ENCODE data around the gene MRPL39. TPM values are rescaled to one million over a fixed set of nuclear protein-coding genes. Genes with fewer than 3 reads are reported as not detected.
A peak's percentile ranks its signal among the peaks of the same experiment; 100 is the strongest.

The MRPL39 gene
- total RNA-seq, 2 donors from 2014 or later, result 43.0 to 66.3 TPM

- peaks cover 64 to 69% of the 10 kb centered on the region in 2 donors for H3K36me3 Mint-ChIP-seq
- no peak for DNase-seq (ENCODE audit: low spot score in 2 of 2)
- peaks cover 0 to 5% of the 10 kb centered on the region in 2 donors for H3K9me3 Mint-ChIP-seq
- H3K27ac Mint-ChIP-seq, result peak overlapping the region; percentile 98 to 99
- no peak for ATAC-seq
Measured at GRCh38 chr21:25562660-25563059, 44.6 kb downstream of the MRPL39 start.

DNA sequence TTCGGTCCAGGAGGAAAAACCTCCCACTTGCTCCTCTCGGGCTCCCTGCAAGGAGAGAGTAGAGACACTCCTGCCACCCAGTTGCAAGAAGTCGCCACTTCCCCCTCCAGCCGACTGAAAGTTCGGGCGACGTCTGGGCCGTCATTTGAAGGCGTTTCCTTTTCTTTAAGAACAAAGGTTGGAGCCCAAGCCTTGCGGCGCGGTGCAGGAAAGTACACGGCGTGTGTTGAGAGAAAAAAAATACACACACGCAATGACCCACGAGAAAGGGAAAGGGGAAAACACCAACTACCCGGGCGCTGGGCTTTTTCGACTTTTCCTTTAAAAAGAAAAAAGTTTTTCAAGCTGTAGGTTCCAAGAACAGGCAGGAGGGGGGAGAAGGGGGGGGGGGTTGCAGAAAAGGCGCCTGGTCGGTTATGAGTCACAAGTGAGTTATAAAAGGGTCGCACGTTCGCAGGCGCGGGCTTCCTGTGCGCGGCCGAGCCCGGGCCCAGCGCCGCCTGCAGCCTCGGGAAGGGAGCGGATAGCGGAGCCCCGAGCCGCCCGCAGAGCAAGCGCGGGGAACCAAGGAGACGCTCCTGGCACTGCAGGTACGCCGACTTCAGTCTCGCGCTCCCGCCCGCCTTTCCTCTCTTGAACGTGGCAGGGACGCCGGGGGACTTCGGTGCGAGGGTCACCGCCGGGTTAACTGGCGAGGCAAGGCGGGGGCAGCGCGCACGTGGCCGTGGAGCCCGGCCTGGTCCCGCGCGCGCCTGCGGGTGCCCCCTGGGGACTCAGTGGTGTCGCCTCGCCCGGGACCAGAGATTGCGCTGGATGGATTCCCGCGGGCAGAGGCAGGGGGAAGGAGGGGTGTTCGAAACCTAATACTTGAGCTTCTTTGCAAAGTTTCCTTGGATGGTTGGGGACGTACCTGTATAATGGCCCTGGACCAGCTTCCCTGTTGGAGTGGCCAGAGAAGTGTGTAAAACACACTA is 45.3 kb downstream of the MRPL39 start:
- Mint-ChIP-seq H3K9me3 (peaks cover 0 to 8% of the 10 kb centered on the region in 2 donors), H3K27ac (peak overlapping the region; percentile 98 to 100), H3K36me3 (peaks cover 57 to 69% of the 10 kb centered on the region in 2 donors)
- ATAC-seq (peak; percentile 61 to 80), DNase-seq (ENCODE audit: low spot score in 2 of 2) (peak; percentile 85 to 87)

DNA sequence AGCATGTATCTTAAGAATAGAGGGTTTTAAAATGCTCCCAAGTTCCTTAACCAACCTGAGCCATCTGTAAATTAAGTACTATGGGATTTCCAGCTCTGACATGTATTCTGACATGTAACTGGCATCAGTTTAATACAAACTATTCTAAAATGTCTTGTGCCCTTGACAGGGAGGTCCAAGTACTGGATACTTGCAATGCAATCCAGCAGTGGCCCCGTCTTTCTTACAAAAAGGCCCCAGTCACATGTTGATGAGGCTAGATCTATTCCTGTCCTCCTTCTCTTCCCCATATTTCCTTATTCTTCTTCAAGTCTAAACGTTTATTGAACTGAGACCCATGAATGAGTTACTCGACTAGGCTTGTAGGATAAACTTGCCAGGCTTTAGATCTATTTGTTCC is 46.4 kb downstream of the MRPL39 start:
- peaks cover 0 to 9% of the 10 kb centered on the region in 2 donors for H3K9me3 Mint-ChIP-seq
- ATAC-seq (no peak), DNase-seq (ENCODE audit: low spot score in 2 of 2) (no peak)
- H3K27ac Mint-ChIP-seq, result peak overlapping the region; percentile 98 to 100
- H3K36me3 Mint-ChIP-seq, result peaks cover 46 to 65% of the 10 kb centered on the region in 2 donors

GRCh38 chr21:25560271-25560685 is 47.0 kb downstream of the MRPL39 start:
- Mint-ChIP-seq H3K36me3 (peaks cover 40 to 59% of the 10 kb centered on the region in 2 donors), H3K27ac (peak overlapping the region; percentile 98 to 100), H3K9me3 (peaks cover 0 to 9% of the 10 kb centered on the region in 2 donors)
- ATAC-seq, result no peak
- no peak for DNase-seq (ENCODE audit: low spot score in 2 of 2)

- DNase-seq (ENCODE audit: low spot score in 2 of 2) (no peak), ATAC-seq (no peak)
- H3K27ac Mint-ChIP-seq, result peak overlapping the region; percentile 31 to 98
- H3K9me3 Mint-ChIP-seq, result peaks cover 0 to 9% of the 10 kb centered on the region in 2 donors
- peaks cover 35 to 59% of the 10 kb centered on the region in 2 donors for H3K36me3 Mint-ChIP-seq
Measured at GRCh38 chr21:25559746-25560145, 47.5 kb downstream of the MRPL39 start.

GRCh38 chr21:25558123-25558522 is 49.2 kb downstream of the MRPL39 start:
- DNase-seq (ENCODE audit: low spot score in 2 of 2), result no peak
- peaks cover 18 to 54% of the 10 kb centered on the region in 2 donors for H3K36me3 Mint-ChIP-seq
- ATAC-seq, result no peak
- peaks cover 0 to 18% of the 10 kb centered on the region in 2 donors for H3K9me3 Mint-ChIP-seq
- no peak overlapping the region for H3K27ac Mint-ChIP-seq

- H3K9me3 Mint-ChIP-seq, result peaks cover 0 to 18% of the 10 kb centered on the region in 2 donors
- H3K36me3 Mint-ChIP-seq, result peaks cover 11 to 47% of the 10 kb centered on the region in 2 donors
- H3K27ac Mint-ChIP-seq, result no peak overlapping the region
- ATAC-seq, result no peak
- no peak for DNase-seq (ENCODE audit: low spot score in 2 of 2)
Measured at GRCh38 chr21:25557180-25557579, 50.1 kb downstream of the MRPL39 start.

- Mint-ChIP-seq H3K36me3 (peaks cover 2 to 47% of the 10 kb centered on the region in 2 donors), H3K27ac (peak overlapping the region in 1 of 2 donors; percentile 76), H3K9me3 (peaks cover 0 to 18% of the 10 kb centered on the region in 2 donors)
- ATAC-seq (peak; percentile 23 to 78), DNase-seq (ENCODE audit: low spot score in 2 of 2) (no peak)
Measured at GRCh38 chr21:25556091-25556490, 51.2 kb downstream of the MRPL39 start.

DNA sequence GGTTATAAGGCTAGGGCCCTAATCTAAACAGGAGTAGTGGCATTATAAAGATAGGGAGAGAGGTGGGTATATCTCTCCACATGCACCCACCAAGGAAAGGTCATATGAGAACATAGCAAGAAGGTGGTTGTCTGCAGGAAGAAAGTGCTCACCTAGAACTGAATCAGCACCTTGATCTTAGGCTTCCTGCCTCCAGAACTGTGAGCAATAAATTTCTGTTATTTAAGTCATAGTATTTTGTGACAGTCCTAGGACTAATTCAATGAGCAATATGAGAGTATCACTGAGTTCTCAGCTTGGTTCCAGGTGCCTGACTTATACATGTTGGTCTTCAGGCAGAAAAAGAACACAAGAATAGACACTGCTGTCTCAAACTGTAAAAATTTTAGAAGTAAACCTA is 51.8 kb downstream of the MRPL39 start:
- Mint-ChIP-seq H3K27ac (peak overlapping the region in 1 of 2 donors; percentile 76), H3K9me3 (peaks cover 0 to 18% of the 10 kb centered on the region in 2 donors), H3K36me3 (peaks cover 0 to 47% of the 10 kb centered on the region in 2 donors)
- ATAC-seq (peak; percentile 72 to 78), DNase-seq (ENCODE audit: low spot score in 2 of 2) (no peak)

GRCh38 chr21:25552856-25553255 is 54.4 kb downstream of the MRPL39 start:
- ATAC-seq (no peak), DNase-seq (ENCODE audit: low spot score in 2 of 2) (no peak)
- Mint-ChIP-seq H3K9me3 (peaks cover 0 to 18% of the 10 kb centered on the region in 2 donors), H3K36me3 (peaks cover 0 to 36% of the 10 kb centered on the region in 2 donors), H3K27ac (no peak overlapping the region)

- H3K27ac Mint-ChIP-seq, result no peak overlapping the region
- ATAC-seq (no peak), DNase-seq (ENCODE audit: low spot score in 2 of 2) (no peak)
- H3K36me3 Mint-ChIP-seq, result peaks cover 0 to 30% of the 10 kb centered on the region in 2 donors
- H3K9me3 Mint-ChIP-seq, result peaks cover 0 to 19% of the 10 kb centered on the region in 2 donors
Measured at GRCh38 chr21:25551569-25551968, 55.7 kb downstream of the MRPL39 start.

DNA sequence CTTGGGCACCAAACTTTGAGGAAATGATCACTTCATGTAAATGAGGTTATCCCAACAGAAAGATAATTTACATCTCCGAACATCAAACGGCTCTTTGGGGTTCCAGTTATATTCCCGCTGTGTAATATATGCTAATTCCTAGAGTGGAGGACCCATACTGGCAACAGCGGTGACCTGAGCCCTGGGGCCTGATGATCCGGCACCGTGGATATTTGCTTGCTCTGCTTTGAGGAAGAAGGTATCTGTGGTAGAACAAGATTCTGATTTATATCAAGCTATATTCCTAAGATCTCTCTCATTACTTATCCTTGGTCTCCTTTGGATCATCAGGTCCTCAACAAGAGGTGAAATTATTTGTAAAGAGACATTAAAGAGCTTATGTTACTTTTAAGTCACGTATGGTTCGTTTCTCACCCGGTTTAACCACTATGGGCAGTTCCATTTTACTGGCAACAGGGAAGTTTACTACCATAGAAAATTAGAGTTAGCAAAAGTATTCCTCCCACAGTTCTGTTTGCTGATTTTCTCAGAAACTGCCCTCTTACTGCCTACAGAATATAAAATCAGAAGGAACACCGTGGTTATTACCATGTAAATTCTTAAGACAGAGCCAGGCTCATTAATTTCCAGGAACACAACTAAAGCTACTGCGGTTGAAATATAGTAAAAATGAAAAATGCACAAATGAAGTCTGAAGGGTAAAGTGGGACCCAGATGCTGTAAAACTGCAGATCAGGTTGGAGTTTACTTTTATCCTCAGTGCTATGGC is 56.7 kb downstream of the MRPL39 start:
- no peak for ATAC-seq
- Mint-ChIP-seq H3K9me3 (peaks cover 0 to 23% of the 10 kb centered on the region in 2 donors), H3K27ac (no peak overlapping the region), H3K36me3 (peaks cover 0 to 33% of the 10 kb centered on the region in 2 donors)
- no peak for DNase-seq (ENCODE audit: low spot score in 2 of 2)

DNA sequence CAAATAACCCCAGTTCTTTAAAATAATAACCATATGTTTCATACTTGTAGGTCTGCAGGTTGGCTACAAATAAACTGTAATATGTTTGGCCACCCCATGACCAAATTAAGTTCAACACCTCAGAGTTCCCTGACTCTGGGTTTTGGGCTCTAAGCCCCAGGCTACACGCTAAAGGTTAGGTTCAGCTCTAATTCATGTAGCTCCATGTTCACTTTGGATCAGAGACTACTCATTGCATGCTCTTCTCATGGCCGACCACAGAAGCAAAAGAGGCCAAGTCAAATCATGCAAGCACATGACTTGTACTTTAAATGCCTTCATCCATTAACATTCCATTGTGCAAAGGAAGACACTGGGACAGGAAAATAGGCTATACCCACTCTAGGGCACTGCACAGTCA is 66.2 kb downstream of the MRPL39 start:
- no peak for ATAC-seq
- peaks cover 13 to 37% of the 10 kb centered on the region in 2 donors for H3K9me3 Mint-ChIP-seq
- peaks cover 15 to 33% of the 10 kb centered on the region in 2 donors for H3K36me3 Mint-ChIP-seq
- H3K27ac Mint-ChIP-seq, result no peak overlapping the region
- DNase-seq (ENCODE audit: low spot score in 2 of 2), result no peak

- Mint-ChIP-seq H3K27ac (no peak overlapping the region), H3K9me3 (peaks cover 13 to 32% of the 10 kb centered on the region in 2 donors), H3K36me3 (peaks cover 15 to 37% of the 10 kb centered on the region in 2 donors)
- DNase-seq (ENCODE audit: low spot score in 2 of 2) (no peak), ATAC-seq (no peak)
Measured at GRCh38 chr21:25539606-25540005, 67.7 kb downstream of the MRPL39 start.

DNA sequence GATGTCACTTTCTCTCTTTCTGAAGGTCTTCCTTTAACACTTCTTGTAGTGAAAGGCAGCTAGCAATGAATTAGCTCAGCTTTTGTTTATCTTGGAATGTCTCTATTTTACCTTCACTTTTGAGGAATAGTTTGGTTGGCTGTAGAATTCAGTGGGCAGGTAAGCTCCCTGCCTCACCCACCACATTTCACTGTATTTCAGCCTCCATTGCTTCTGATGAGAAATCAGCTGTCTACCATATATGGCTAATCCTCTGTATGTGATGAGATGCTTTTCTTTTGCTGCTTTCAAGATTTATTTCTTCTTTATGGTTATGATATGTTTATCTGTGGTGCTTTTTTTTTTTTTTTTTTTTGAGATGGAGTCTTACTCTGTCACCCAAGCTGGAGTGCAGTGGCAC is 70.1 kb downstream of the MRPL39 start:
- H3K9me3 Mint-ChIP-seq, result peaks cover 13 to 40% of the 10 kb centered on the region in 2 donors
- DNase-seq (ENCODE audit: low spot score in 2 of 2) (no peak), ATAC-seq (no peak)
- H3K36me3 Mint-ChIP-seq, result peaks cover 15 to 47% of the 10 kb centered on the region in 2 donors
- H3K27ac Mint-ChIP-seq, result no peak overlapping the region

DNA sequence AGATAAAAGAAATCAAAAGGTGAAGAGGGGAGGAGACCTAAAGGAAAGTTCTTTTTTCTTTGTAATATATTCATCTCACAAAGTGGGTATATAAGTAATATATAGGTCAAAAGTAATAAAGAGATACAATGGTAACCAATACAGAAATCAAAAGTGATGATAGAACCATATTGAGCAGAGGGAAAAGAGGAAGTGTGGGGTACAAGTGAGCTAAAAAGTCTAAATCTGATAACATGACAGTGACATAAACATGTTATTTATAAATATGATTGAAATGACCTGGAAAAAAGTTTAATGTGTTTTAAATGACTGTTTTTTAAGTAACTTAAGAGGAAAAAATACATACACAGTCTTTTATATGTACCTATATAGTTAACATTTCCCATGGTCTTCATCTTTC is 70.5 kb downstream of the MRPL39 start:
- DNase-seq (ENCODE audit: low spot score in 2 of 2) (no peak), ATAC-seq (no peak)
- Mint-ChIP-seq H3K36me3 (peaks cover 15 to 47% of the 10 kb centered on the region in 2 donors), H3K27ac (no peak overlapping the region), H3K9me3 (peaks cover 13 to 40% of the 10 kb centered on the region in 2 donors)

- Mint-ChIP-seq H3K27ac (no peak overlapping the region), H3K36me3 (peaks cover 15 to 55% of the 10 kb centered on the region in 2 donors), H3K9me3 (peaks cover 13 to 45% of the 10 kb centered on the region in 2 donors)
- DNase-seq (ENCODE audit: low spot score in 2 of 2), result no peak
- ATAC-seq, result no peak
Measured at GRCh38 chr21:25535849-25536248, 71.4 kb downstream of the MRPL39 start.
